ENCODE results near the gene PDZD11. TPM values are rescaled to one million over a fixed set of nuclear protein-coding genes. Genes with fewer than 3 reads are reported as not detected.
A peak's percentile ranks its signal among the peaks of the same experiment; 100 is the strongest.

PDZD11 gene
- total RNA-seq, 1 experiment from 2014 or later = 30.6 TPM

DNA sequence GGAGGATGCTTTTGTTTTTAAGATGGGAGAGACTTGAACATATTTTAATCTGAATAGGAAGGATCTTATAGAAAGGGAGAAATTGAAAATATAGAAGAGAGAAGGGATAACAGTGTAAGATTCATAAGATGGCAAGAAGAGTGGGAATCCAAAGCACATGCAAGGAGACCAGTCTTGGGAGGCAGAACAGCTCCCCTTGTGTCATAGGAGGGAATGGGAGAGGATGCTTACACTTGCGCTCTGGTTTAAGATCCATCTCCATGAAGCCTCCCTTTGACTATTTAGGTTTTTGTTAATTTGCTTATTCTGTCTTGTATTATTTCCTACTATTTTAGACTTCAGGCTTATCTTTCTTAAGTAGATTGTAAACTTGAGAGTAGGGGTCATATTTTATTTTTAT lies 42.9 kb upstream of the PDZD11 start:
- no peak overlapping the region for H3K18ac ChIP-seq (ENCODE audit: insufficient read length, low read depth, low read length)
- no peak overlapping the region for H4K8ac ChIP-seq (replicated peaks; ENCODE audit: insufficient read length, low read depth, low read length)
- H3K27me3 Mint-ChIP-seq (ENCODE audit: low read depth) = no peaks in the 10 kb centered on the region
- H3K4me3 Mint-ChIP-seq = no peak overlapping the region
- peaks cover 44 to 45% of the 10 kb centered on the region in 2 experiments for H3K9me3 Mint-ChIP-seq
- H3K4me1 Mint-ChIP-seq = no peaks in the 10 kb centered on the region
- no peak for DNase-seq
- H3K27ac Mint-ChIP-seq = no peak overlapping the region
- no peak overlapping the region for H2BK20ac ChIP-seq (ENCODE audit: low read depth, low read length, poor library complexity, severe bottlenecking)
- no CpG with 5 or more reads among the region's 1 CpG for WGBS (ENCODE audit: extremely low coverage, insufficient read length, low lambda C conversion rate)
- no peaks in the 10 kb centered on the region for H3K27me3 ChIP-seq (ENCODE audit: insufficient read depth, low read length)
- H3K27ac ChIP-seq (ENCODE audit: insufficient read length, low read depth, low read length) = no peak overlapping the region
- H3K79me1 ChIP-seq (ENCODE audit: insufficient read depth, low read depth, low read length, poor library complexity, severe bottlenecking) = no peaks in the 10 kb centered on the region
- H3K14ac ChIP-seq (ENCODE audit: insufficient read depth, low read length) = no peak overlapping the region
- H2BK120ac ChIP-seq (ENCODE audit: low read depth, low read length, poor library complexity, severe bottlenecking) = no peak overlapping the region
- no peak overlapping the region for H2AFZ ChIP-seq (ENCODE audit: low read length)
- no peak overlapping the region for H3K9ac ChIP-seq (ENCODE audit: extremely low read depth, insufficient read length, low read length)
- no peak overlapping the region for H3K4me2 ChIP-seq (ENCODE audit: insufficient read depth, insufficient read length, low read length)
- H3K23ac ChIP-seq (ENCODE audit: insufficient read length, low read depth, low read length) = no peak overlapping the region
- H3T11ph ChIP-seq (ENCODE audit: low read length) = no peak overlapping the region
- H2AK5ac ChIP-seq (ENCODE audit: insufficient read length, low read length) = no peak overlapping the region
- no peaks in the 10 kb centered on the region for H4K20me1 ChIP-seq (ENCODE audit: control insufficient read depth, insufficient read depth, insufficient read length)
- H3K9me3 ChIP-seq (ENCODE audit: control insufficient read depth, low read depth, low read length) = peaks cover 17% of the 10 kb centered on the region
- H2BK12ac ChIP-seq (ENCODE audit: insufficient read length, low read depth, low read length) = no peak overlapping the region
- no peak overlapping the region for H4K91ac ChIP-seq (ENCODE audit: insufficient read length, low read depth, low read length)
- no peak overlapping the region for H3K4ac ChIP-seq (ENCODE audit: low read depth, low read length)
- H4K5ac ChIP-seq (ENCODE audit: insufficient read length, low read depth, low read length) = no peak overlapping the region
- H2BK5ac ChIP-seq (ENCODE audit: insufficient read length, low read length) = no peak overlapping the region
- H3K56ac ChIP-seq (ENCODE audit: insufficient read length, low read depth, low read length) = no peak overlapping the region
- H2BK15ac ChIP-seq (ENCODE audit: low read depth, low read length) = no peak overlapping the region
- no peaks in the 10 kb centered on the region for H3K4me1 ChIP-seq (ENCODE audit: insufficient read depth, low read length)
- no peaks in the 10 kb centered on the region for H3K23me2 ChIP-seq (ENCODE audit: insufficient read length, low read depth, low read length, poor library complexity, severe bottlenecking)
- H3K36me3 Mint-ChIP-seq (ENCODE audit: insufficient read depth in 1 of 3, low read depth in 3 of 3) = peaks cover 17 to 53% (median 50%) of the 10 kb centered on the region in 3 experiments; a peak in 6 of 7 replicates
- TF ChIP-seq, protein P1, sequence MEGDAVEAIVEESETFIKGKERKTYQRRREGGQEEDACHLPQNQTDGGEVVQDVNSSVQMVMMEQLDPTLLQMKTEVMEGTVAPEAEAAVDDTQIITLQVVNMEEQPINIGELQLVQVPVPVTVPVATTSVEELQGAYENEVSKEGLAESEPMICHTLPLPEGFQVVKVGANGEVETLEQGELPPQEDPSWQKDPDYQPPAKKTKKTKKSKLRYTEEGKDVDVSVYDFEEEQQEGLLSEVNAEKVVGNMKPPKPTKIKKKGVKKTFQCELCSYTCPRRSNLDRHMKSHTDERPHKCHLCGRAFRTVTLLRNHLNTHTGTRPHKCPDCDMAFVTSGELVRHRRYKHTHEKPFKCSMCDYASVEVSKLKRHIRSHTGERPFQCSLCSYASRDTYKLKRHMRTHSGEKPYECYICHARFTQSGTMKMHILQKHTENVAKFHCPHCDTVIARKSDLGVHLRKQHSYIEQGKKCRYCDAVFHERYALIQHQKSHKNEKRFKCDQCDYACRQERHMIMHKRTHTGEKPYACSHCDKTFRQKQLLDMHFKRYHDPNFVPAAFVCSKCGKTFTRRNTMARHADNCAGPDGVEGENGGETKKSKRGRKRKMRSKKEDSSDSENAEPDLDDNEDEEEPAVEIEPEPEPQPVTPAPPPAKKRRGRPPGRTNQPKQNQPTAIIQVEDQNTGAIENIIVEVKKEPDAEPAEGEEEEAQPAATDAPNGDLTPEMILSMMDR (conservative IDR thresholded peaks at IDR 0.05) = peak; percentile 53
- no peaks in the 10 kb centered on the region for H3K79me2 ChIP-seq (ENCODE audit: insufficient read depth, low read length)
